ENCODE measurements around the gene GOLGA8J. TPM values are rescaled to one million over a fixed set of nuclear protein-coding genes. Genes with fewer than 3 reads are reported as not detected.
"Not testable (repeated sequence)": the region's sequence is repeated elsewhere in the genome, so short reads cannot be mapped to it uniquely, and the experiment has no call there.

Gene GOLGA8J
- total RNA-seq, 3 donors from 2014 or later = 0.29 TPM; not detected in 2

DNA sequence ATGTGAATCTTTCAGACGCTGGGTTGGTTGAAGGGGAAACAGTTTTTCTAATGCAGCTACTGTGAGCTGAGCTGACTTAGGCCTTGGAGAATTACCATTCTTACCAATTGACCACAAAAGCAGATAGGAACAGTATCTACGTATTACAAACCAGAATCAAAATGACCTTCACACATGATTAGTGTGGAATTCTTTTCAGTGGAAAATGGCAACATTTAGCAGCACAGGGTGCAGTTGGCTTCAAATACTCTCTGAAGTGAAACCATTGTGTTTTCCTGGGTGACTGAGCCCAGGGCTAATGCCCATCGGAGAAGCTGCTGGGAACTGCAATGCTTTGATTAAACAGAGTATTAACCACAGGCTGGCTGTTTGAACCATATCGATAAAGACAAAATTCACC lies 40.2 kb upstream of the GOLGA8J start:
- Histone ChIP-seq H3K36me3 (ENCODE audit: low read depth) (no peaks in the 10 kb centered on the region), H3K4me1 (ENCODE audit: low read depth) (no peaks in the 10 kb centered on the region), H3K4me3 (no peak overlapping the region), H3K9me3 (no peaks in the 10 kb centered on the region)
- intact Hi-C loops (cut with DNase I, micrococcal nuclease) = no loop called here
- TF ChIP-seq, protein P1, sequence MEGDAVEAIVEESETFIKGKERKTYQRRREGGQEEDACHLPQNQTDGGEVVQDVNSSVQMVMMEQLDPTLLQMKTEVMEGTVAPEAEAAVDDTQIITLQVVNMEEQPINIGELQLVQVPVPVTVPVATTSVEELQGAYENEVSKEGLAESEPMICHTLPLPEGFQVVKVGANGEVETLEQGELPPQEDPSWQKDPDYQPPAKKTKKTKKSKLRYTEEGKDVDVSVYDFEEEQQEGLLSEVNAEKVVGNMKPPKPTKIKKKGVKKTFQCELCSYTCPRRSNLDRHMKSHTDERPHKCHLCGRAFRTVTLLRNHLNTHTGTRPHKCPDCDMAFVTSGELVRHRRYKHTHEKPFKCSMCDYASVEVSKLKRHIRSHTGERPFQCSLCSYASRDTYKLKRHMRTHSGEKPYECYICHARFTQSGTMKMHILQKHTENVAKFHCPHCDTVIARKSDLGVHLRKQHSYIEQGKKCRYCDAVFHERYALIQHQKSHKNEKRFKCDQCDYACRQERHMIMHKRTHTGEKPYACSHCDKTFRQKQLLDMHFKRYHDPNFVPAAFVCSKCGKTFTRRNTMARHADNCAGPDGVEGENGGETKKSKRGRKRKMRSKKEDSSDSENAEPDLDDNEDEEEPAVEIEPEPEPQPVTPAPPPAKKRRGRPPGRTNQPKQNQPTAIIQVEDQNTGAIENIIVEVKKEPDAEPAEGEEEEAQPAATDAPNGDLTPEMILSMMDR (IDR thresholded peaks at IDR 0.05) = no peak
- DNase-seq (no peak), ATAC-seq (no peak)

- no peak for ATAC-seq
- TF ChIP-seq, protein P1 (IDR thresholded peaks at IDR 0.05) = no peak
- H3K36me3 ChIP-seq (ENCODE audit: low read depth) = no peaks in the 10 kb centered on the region
- H3K4me1 ChIP-seq (ENCODE audit: low read depth) = no peaks in the 10 kb centered on the region
- no peaks in the 10 kb centered on the region for H3K9me3 ChIP-seq
- intact Hi-C loops (cut with DNase I, micrococcal nuclease) = no loop called here
- H3K4me3 ChIP-seq = no peak overlapping the region
- no peak for DNase-seq
These were observed 39.5 kb upstream of the GOLGA8J start for GRCh38 chr15:30043211-30043655.

- H3K4me3 ChIP-seq = no peak overlapping the region
- no peak for ATAC-seq
- no peaks in the 10 kb centered on the region for H3K9me3 ChIP-seq
- no peaks in the 10 kb centered on the region for H3K36me3 ChIP-seq (ENCODE audit: low read depth)
- intact Hi-C loops (cut with DNase I, micrococcal nuclease) = no loop called here
- no peaks in the 10 kb centered on the region for H3K4me1 ChIP-seq (ENCODE audit: low read depth)
- no peak for DNase-seq
- TF ChIP-seq, protein P1 (IDR thresholded peaks at IDR 0.05) = no peak
These were observed 38.4 kb upstream of the GOLGA8J start for GRCh38 chr15:30044377-30044776.

DNA sequence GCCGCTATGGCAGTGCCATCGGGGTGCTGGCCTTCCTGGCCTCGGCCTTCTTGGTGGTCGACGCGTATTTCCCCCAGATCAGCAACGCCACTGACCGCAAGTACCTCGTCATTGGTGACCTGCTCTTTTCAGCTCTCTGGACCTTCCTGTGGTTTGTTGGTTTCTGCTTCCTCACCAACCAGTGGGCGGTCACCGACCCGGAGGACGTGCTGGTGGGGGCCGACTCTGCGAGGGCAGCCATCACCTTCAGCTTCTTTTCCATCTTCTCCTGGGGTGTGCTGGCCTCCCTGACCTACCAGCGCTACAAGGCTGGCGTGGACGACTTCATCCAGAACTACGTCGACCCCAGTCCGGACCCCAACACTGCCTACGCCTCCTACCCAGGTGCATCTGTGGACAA lies 37.9 kb upstream of the GOLGA8J start:
- H3K4me1 ChIP-seq (ENCODE audit: low read depth); intact Hi-C loops (cut with DNase I, micrococcal nuclease); ATAC-seq: not testable (repeated sequence)

GRCh38 chr15:30045248-30046041 lies 37.3 kb upstream of the GOLGA8J start:
- H3K9me3 ChIP-seq; H3K4me1 ChIP-seq (ENCODE audit: low read depth); H3K36me3 ChIP-seq (ENCODE audit: low read depth); intact Hi-C loops (cut with DNase I, micrococcal nuclease); H3K4me3 ChIP-seq: not testable (repeated sequence)
- ATAC-seq = peak; percentile 76
- DNase-seq = peak; percentile 42 to 64 (median 44)

More for the DNA sequence above, 37.9 kb upstream of the GOLGA8J start:
- H3K4me3 ChIP-seq; H3K36me3 ChIP-seq (ENCODE audit: low read depth); DNase-seq; H3K9me3 ChIP-seq: not testable (repeated sequence)

GRCh38 chr15:30046430-30046829 lies 36.3 kb upstream of the GOLGA8J start:
- no peak for ATAC-seq
- TF ChIP-seq, protein P1 (IDR thresholded peaks at IDR 0.05) = no peak
- Histone ChIP-seq H3K4me3 (no peak overlapping the region), H3K4me1 (ENCODE audit: low read depth) (no peaks in the 10 kb centered on the region), H3K36me3 (ENCODE audit: low read depth) (no peaks in the 10 kb centered on the region), H3K9me3 (no peaks in the 10 kb centered on the region)
- DNase-seq = no peak
- intact Hi-C loops (cut with DNase I, micrococcal nuclease) = no loop called here
